Ureter (tissue), 1 donor: ENCODE measurements around the gene PPP1R9B. TPM values are rescaled to one million over a fixed set of nuclear protein-coding genes. Genes with fewer than 3 reads are reported as not detected.

Experiments
- DNase-seq: peaks from one replicate; pipeline ENCODE4 v3.0.0-alpha.2; 2020; ENCODE audit warnings: low spot score
- total RNA-seq: library from RNA; stranded (reverse); gene quantifications from one replicate; pipeline ENCODE4 v1.2.4, GENCODE V29; 2023
- donor health status: DM: yes; HTN: yes; CAD: no.

The PPP1R9B gene
- total RNA-seq, 1 donor from 2014 or later: 38.4 TPM

- no peak for DNase-seq
These were observed 25.0 kb downstream of the PPP1R9B start for GRCh38 chr17:50125420-50125997.

- DNase-seq: no peak
These were observed 26.7 kb downstream of the PPP1R9B start for GRCh38 chr17:50123649-50124349.

- DNase-seq: no peak
These were observed 27.5 kb downstream of the PPP1R9B start for GRCh38 chr17:50122945-50123344.

GRCh38 chr17:50120475-50121253, 29.8 kb downstream of the PPP1R9B start:
- no peak for DNase-seq

GRCh38 chr17:50118828-50119218, 31.7 kb downstream of the PPP1R9B start:
- DNase-seq: no peak

GRCh38 chr17:50118076-50118827, 32.2 kb downstream of the PPP1R9B start:
- DNase-seq: no peak

- no peak for DNase-seq
These were observed 33.0 kb downstream of the PPP1R9B start for GRCh38 chr17:50117202-50118051.

- no peak for DNase-seq
These were observed 34.7 kb downstream of the PPP1R9B start for GRCh38 chr17:50115756-50116155.

- no peak for DNase-seq
These were observed 35.6 kb downstream of the PPP1R9B start for GRCh38 chr17:50114849-50115357.

GRCh38 chr17:50114401-50114800, 36.1 kb downstream of the PPP1R9B start:
- no peak for DNase-seq

- no peak for DNase-seq
These were observed 36.7 kb downstream of the PPP1R9B start for GRCh38 chr17:50113624-50114320.

- no peak for DNase-seq
These were observed 37.8 kb downstream of the PPP1R9B start for GRCh38 chr17:50112694-50113093.

GRCh38 chr17:50111673-50112655, 38.5 kb downstream of the PPP1R9B start:
- DNase-seq: no peak

- no peak for DNase-seq
These were observed 39.7 kb downstream of the PPP1R9B start for GRCh38 chr17:50110591-50111349.

GRCh38 chr17:50109785-50110184, 40.7 kb downstream of the PPP1R9B start:
- DNase-seq: no peak

- no peak for DNase-seq
These were observed 41.3 kb downstream of the PPP1R9B start for GRCh38 chr17:50109207-50109606.

GRCh38 chr17:50108556-50108955, 41.9 kb downstream of the PPP1R9B start:
- DNase-seq: no peak

- no peak for DNase-seq
These were observed 42.6 kb downstream of the PPP1R9B start for GRCh38 chr17:50107790-50108414.
